Neural crest cell (in vitro differentiated cells): ENCODE results near the gene IRAK3. TPM values are rescaled to one million over a fixed set of nuclear protein-coding genes. Genes with fewer than 3 reads are reported as not detected.

Experiments used
- DNase-seq: peaks from one replicate; pipeline ENCODE4 v3.0.0; 2021; ENCODE audit warnings: low read depth, mixed read lengths, low spot score
- H3K27ac Mint-ChIP-seq: one replicate; pipeline ENCODE4 v1.8.0; 2021; ENCODE audit warnings: mild to moderate bottlenecking, mixed read lengths; ENCODE audit not compliant: unreplicated experiment
- H3K27me3 Mint-ChIP-seq: 2 replicates; pipeline ENCODE4 v1.8.0; 2021; ENCODE audit warnings: low read depth, mild to moderate bottlenecking, mixed read lengths
- H3K36me3 Mint-ChIP-seq: 2 replicates; pipeline ENCODE4 v1.8.0; 2021; ENCODE audit warnings: low read depth, mild to moderate bottlenecking, mixed read lengths
- H3K4me1 Mint-ChIP-seq: 2 replicates; pipeline ENCODE4 v1.8.0; 2021; ENCODE audit warnings: mixed read lengths
- H3K4me3 Mint-ChIP-seq: one replicate; pipeline ENCODE4 v1.8.0; 2021; ENCODE audit warnings: mild to moderate bottlenecking, mixed read lengths
- H3K9me3 Mint-ChIP-seq: 2 replicates; pipeline ENCODE4 v1.8.0; 2021; ENCODE audit warnings: mixed read lengths
- long read RNA-seq: library from polyadenylated mRNA; unstranded; transcript quantifications from one replicate; pipeline ENCODE4 v2.0.0, GENCODE V29; 2020
- total RNA-seq: library from RNA; stranded (reverse); gene quantifications from 2 replicates; pipeline ENCODE4 v1.2.1, GENCODE V29; 2021
- TF ChIP-seq, protein P1 (sequence below): fragments of 200-600 bp; sonication (generic); conservative IDR thresholded peaks from 2 replicates; pipeline ENCODE4 v1.5.0; 2021; ENCODE audit warnings: antibody characterized with exemption, mild to moderate bottlenecking

The IRAK3 gene, protein sequence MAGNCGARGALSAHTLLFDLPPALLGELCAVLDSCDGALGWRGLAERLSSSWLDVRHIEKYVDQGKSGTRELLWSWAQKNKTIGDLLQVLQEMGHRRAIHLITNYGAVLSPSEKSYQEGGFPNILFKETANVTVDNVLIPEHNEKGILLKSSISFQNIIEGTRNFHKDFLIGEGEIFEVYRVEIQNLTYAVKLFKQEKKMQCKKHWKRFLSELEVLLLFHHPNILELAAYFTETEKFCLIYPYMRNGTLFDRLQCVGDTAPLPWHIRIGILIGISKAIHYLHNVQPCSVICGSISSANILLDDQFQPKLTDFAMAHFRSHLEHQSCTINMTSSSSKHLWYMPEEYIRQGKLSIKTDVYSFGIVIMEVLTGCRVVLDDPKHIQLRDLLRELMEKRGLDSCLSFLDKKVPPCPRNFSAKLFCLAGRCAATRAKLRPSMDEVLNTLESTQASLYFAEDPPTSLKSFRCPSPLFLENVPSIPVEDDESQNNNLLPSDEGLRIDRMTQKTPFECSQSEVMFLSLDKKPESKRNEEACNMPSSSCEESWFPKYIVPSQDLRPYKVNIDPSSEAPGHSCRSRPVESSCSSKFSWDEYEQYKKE
- total RNA-seq, result 0.56 and 0.61 TPM in 2 replicates
- long read RNA-seq, result 0 reads

DNA sequence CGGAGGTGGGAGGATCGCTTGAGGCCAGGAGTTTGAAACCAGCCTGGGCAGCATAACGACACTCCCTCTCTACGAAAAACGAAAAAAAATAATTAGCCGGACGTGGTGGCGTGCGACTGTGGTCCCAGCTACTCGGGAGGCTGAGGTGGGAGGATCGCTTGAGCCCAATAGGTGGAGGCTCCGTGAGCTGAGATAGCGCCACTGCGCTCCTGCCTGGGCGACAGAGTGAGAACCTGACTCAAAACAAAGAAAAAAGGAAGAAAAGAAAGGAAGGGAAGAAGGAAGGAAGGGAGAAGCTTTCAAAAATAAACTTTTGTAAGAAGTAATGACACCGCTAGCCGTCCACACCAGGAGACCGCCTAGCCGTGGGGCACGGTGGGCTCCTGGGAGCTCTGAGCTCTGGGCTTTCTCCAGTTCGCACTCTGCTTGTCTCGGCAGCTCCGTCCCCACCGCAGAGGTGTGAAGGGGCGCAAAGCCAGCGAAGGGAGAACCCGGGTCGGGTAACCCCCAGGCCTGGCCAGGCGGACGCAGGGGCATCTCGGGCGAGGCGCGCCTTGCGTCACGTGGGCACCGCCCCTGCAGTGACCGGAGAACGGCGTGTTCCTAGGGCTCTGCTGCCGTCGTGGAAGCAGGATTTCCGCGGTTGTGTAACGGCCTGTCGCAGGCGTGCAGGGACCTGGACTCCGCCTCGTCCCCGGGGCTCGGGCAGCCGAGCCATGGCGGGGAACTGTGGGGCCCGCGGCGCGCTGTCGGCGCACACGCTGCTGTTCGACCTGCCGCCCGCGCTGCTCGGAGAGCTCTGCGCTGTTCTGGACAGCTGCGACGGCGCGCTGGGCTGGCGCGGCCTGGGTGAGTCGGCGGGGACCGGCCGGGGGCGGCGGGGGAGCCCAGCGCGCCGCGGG is at the start of gene IRAK3:
Gene IRAK3, plus strand, starts transcription at position 631 of the 902 bp plus-strand sequence. Its CDS starts 86 bp downstream, at position 717.
- Mint-ChIP-seq H3K9me3 (peaks cover 8% of the 10 kb centered on the region), H3K36me3 (peaks cover 2% of the 10 kb centered on the region), H3K27me3 (peaks cover 69% of the 10 kb centered on the region), H3K4me1 (peaks cover 4% of the 10 kb centered on the region), H3K4me3 (peak within 1 kb of the TSS; percentile 56), H3K27ac (no peak within 1 kb of the TSS)
- TF ChIP-seq, protein P1, sequence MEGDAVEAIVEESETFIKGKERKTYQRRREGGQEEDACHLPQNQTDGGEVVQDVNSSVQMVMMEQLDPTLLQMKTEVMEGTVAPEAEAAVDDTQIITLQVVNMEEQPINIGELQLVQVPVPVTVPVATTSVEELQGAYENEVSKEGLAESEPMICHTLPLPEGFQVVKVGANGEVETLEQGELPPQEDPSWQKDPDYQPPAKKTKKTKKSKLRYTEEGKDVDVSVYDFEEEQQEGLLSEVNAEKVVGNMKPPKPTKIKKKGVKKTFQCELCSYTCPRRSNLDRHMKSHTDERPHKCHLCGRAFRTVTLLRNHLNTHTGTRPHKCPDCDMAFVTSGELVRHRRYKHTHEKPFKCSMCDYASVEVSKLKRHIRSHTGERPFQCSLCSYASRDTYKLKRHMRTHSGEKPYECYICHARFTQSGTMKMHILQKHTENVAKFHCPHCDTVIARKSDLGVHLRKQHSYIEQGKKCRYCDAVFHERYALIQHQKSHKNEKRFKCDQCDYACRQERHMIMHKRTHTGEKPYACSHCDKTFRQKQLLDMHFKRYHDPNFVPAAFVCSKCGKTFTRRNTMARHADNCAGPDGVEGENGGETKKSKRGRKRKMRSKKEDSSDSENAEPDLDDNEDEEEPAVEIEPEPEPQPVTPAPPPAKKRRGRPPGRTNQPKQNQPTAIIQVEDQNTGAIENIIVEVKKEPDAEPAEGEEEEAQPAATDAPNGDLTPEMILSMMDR, result no peak
- DNase-seq, result peak; percentile 30

DNA sequence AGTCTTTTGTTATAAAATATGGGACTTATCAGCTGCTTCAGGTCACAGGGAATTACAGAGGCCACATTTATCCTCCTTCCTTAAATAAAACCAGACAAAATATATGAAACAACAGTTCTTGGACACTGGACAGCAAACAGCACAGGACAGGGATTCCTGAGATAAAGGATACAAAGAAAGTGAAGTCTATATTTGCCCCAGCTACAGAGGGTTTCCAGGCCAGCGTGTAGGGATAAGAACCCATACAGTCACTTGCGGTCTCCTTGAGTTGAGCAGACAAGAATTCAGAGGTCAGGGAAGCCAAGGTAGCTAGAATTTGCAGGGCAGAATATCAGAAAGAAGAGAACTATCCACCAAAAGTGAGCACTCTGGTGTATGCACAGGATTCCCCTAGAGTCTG is 49.7 kb upstream of the IRAK3 start:
- no peak overlapping the region for H3K27ac Mint-ChIP-seq
- DNase-seq, result no peak
- no peaks in the 10 kb centered on the region for H3K4me1 Mint-ChIP-seq
- no peak overlapping the region for H3K4me3 Mint-ChIP-seq
- peaks cover 21% of the 10 kb centered on the region for H3K9me3 Mint-ChIP-seq
- no peaks in the 10 kb centered on the region for H3K27me3 Mint-ChIP-seq
- H3K36me3 Mint-ChIP-seq, result peaks cover 42% of the 10 kb centered on the region
- TF ChIP-seq, protein P1, result no peak

DNA sequence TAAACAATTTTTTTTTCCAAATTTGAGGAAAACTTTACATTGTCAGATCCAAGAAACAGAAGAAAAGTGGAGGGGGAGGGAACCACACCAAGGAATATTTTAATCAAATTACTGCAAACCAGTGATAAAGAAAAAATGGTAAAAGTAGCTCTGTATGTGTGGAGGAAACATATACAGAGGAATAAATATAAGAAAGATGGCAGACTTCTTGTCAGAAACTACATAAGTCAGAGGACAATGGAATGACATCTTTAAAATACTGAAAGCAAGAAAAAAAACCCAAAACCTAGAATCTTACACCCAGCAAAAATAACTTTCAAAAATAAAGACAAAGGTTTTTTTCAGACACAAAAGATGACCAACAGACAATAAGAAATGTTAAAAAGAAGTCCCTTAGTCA is 48.3 kb upstream of the IRAK3 start:
- peaks cover 21% of the 10 kb centered on the region for H3K9me3 Mint-ChIP-seq
- H3K27ac Mint-ChIP-seq, result no peak overlapping the region

DNA sequence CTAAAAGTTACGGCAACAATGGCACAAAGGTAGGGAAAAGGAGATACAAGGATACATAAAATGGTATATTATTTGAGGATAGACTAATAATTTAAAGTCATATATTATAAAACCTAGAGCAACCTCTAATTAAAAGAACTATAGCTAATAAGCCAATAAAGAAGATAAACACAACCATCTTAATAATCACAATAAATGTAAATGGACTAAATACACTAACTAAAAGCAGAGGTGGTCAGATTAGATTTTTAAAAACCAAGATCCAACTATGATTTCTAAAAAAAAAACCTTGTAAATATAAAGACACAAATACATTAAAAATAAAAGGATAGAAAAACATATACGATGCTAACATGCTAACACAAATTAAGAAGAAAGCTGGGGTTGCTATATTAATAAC is 47.7 kb upstream of the IRAK3 start:
- peaks cover 43% of the 10 kb centered on the region for H3K36me3 Mint-ChIP-seq
- no peak for DNase-seq
- H3K9me3 Mint-ChIP-seq, result peaks cover 17% of the 10 kb centered on the region

More for the DNA sequence above, 48.3 kb upstream of the IRAK3 start:
- TF ChIP-seq, protein P1, result no peak
- no peak for DNase-seq
- Mint-ChIP-seq H3K27me3 (no peaks in the 10 kb centered on the region), H3K36me3 (peaks cover 46% of the 10 kb centered on the region), H3K4me1 (peaks cover 4% of the 10 kb centered on the region), H3K4me3 (no peak overlapping the region)

DNA sequence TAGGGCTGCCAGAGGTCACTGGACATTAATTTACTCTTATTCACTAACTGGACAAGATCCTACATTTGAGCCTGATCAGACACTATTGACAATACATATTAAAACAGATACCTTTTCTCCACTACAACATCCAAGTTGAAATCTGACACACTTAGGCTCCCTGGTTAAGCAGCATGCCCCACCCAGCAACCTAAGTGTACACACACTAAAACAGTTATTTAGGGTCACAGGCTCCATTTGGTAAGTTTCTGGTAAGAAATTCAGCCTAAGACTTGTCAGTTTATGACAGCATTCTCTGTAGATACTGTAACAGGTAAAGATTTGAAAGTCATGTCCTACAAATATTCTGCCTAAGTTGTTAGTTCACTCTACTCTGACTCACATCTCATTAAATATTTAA is 46.2 kb upstream of the IRAK3 start:
- Mint-ChIP-seq H3K4me3 (no peak overlapping the region), H3K27ac (no peak overlapping the region), H3K27me3 (no peaks in the 10 kb centered on the region), H3K9me3 (peaks cover 16% of the 10 kb centered on the region), H3K36me3 (peaks cover 33% of the 10 kb centered on the region), H3K4me1 (peaks cover 4% of the 10 kb centered on the region)
- DNase-seq, result no peak
- TF ChIP-seq, protein P1, result no peak

More for the DNA sequence above, 47.7 kb upstream of the IRAK3 start:
- no peaks in the 10 kb centered on the region for H3K27me3 Mint-ChIP-seq
- no peak overlapping the region for H3K27ac Mint-ChIP-seq
- H3K4me1 Mint-ChIP-seq, result peaks cover 4% of the 10 kb centered on the region
- H3K4me3 Mint-ChIP-seq, result no peak overlapping the region
- TF ChIP-seq, protein P1, result no peak
